H1 (cell line): ENCODE measurements around the gene SNX25. TPM values are rescaled to one million over a fixed set of nuclear protein-coding genes. Genes with fewer than 3 reads are reported as not detected.

Source experiments
- CTCF ChIA-PET: fragments of 300-600 bp; sonication (Branson Sonifier 250); formaldehyde crosslinking; loops from one replicate; lab custom pipeline; 2021; ENCODE audit not compliant: partially characterized antibody; lab: Charles Lee
- POLR2A ChIA-PET: fragments of 300-600 bp; sonication (Branson Sonifier 250); formaldehyde crosslinking; loops from one replicate; lab custom pipeline; 2021; ENCODE audit warnings: inconsistent platforms; ENCODE audit not compliant: partially characterized antibody; lab: Charles Lee
- DNase-seq, 2 experiments: peaks; one replicate each; pipeline versions ENCODE4 v3.0.0 to v3.0.0-alpha.2; 2010 to 2022; ENCODE audit warnings: low spot score in 2 of 2, low read depth in 1 of 2, mixed read lengths in 1 of 2
- FAIRE-seq: peaks from 2 replicates; lab custom pipeline; 2011; peaks lifted over from hg19 to GRCh38; lab: Jason Lieb, UNC
- H2AFZ ChIP-seq: 2 replicates; pipeline ENCODE4 v1.8.1; 2012; ENCODE audit warnings: low read length, inconsistent platforms
- H2AK5ac ChIP-seq: 2 replicates; pipeline ENCODE4 v1.6.1; 2013; ENCODE audit warnings: low read depth, low read length
- H2BK120ac ChIP-seq: replicated peaks from 2 replicates; pipeline ENCODE3; 2013; ENCODE audit warnings: low read depth, low read length, inconsistent platforms
- H2BK12ac ChIP-seq: 2 replicates; pipeline ENCODE4 v1.6.1; 2013; ENCODE audit warnings: low read depth, low read length
- H2BK15ac ChIP-seq: 2 replicates; pipeline ENCODE4 v1.6.1; 2013; ENCODE audit warnings: low read length
- H2BK20ac ChIP-seq: 2 replicates; pipeline ENCODE4 v1.6.1; 2013; ENCODE audit warnings: low read length
- H2BK5ac ChIP-seq: 2 replicates; pipeline ENCODE4 v1.6.1; 2013; ENCODE audit warnings: low read depth, low read length
- H3K14ac ChIP-seq: 2 replicates; pipeline ENCODE4 v1.6.1; 2013; ENCODE audit warnings: inconsistent platforms; ENCODE audit not compliant: insufficient read length
- H3K18ac ChIP-seq: 2 replicates; pipeline ENCODE4 v1.6.1; 2013; ENCODE audit warnings: low read length; ENCODE audit errors: extremely low read depth
- H3K23ac ChIP-seq: 2 replicates; pipeline ENCODE4 v1.6.1; 2013; ENCODE audit warnings: inconsistent platforms; ENCODE audit not compliant: insufficient read length
- H3K23me2 ChIP-seq: 2 replicates; pipeline ENCODE4 v1.6.1; 2013; ENCODE audit warnings: low read depth, low read length
- H3K27ac ChIP-seq: 2 replicates; pipeline ENCODE4 v1.6.1; 2011; ENCODE audit warnings: low read depth, low read length, inconsistent platforms
- H3K27me3 ChIP-seq, 4 experiments: replicated peaks in 1 of 4; 1 replicate in 1 of 4; 2 replicates in 3 of 4; pipeline versions ENCODE4 v1.6.1 to v1.8.1; 2011 to 2013; ENCODE audit warnings: low read length in 3 of 4, mild to moderate bottlenecking in 3 of 4, inconsistent platforms in 2 of 4, mixed read lengths in 2 of 4, moderate library complexity in 1 of 4; ENCODE audit not compliant: control insufficient read depth in 3 of 4, insufficient read depth in 3 of 4; ENCODE audit errors: extremely low read depth in 1 of 4
- H3K36me3 ChIP-seq, 4 experiments: 2 replicates each; pipeline versions ENCODE4 v1.6.1 to v1.8.1; 2011 to 2013; ENCODE audit warnings: mild to moderate bottlenecking in 4 of 4, low read length in 3 of 4, moderate library complexity in 2 of 4, control low read depth in 1 of 4, inconsistent platforms in 1 of 4; ENCODE audit not compliant: insufficient read depth in 4 of 4, control insufficient read depth in 2 of 4
- H3K4ac ChIP-seq: replicated peaks from 2 replicates; pipeline ENCODE3; 2013; ENCODE audit warnings: low read length, low read depth, mixed read lengths, inconsistent platforms; ENCODE audit not compliant: insufficient read length
- H3K4me1 ChIP-seq, 4 experiments: replicated peaks in 1 of 4; 1 replicate in 1 of 4; 2 replicates in 3 of 4; pipeline versions ENCODE4 v1.6.1 to v1.8.1; 2011 to 2013; ENCODE audit warnings: low read length in 3 of 4, inconsistent platforms in 2 of 4, mixed read lengths in 1 of 4; ENCODE audit not compliant: insufficient read depth in 4 of 4, control insufficient read depth in 3 of 4
- H3K4me2 ChIP-seq, 2 experiments: 2 replicates each; pipeline versions ENCODE4 v1.6.1 to v1.8.1; 2011 to 2013; ENCODE audit warnings: low read depth in 2 of 2, low read length in 2 of 2, control low read depth in 1 of 2, inconsistent platforms in 1 of 2, mild to moderate bottlenecking in 1 of 2; ENCODE audit not compliant: insufficient read depth in 1 of 2
- H3K4me3 ChIP-seq, 4 experiments: fragments of 200-600, 300-600 bp in 1 of 4; sonication (generic), shearing (Covaris generic), sonication (Bioruptor Twin) in 1 of 4; 2 replicates each; pipeline versions ENCODE4 v1.5.1 to v1.8.1; 2011 to 2016; ENCODE audit warnings: low read length in 4 of 4, low read depth in 3 of 4, control low read depth in 2 of 4, inconsistent platforms in 2 of 4, mild to moderate bottlenecking in 2 of 4, mixed read lengths in 1 of 4, moderate library complexity in 1 of 4; ENCODE audit not compliant: insufficient read depth in 2 of 4; ENCODE audit errors: extremely low read depth in 1 of 4
- H3K56ac ChIP-seq: replicated peaks from 2 replicates; pipeline ENCODE3; 2013; ENCODE audit warnings: low read depth, mild to moderate bottlenecking, mixed read lengths, low read length, inconsistent platforms; ENCODE audit not compliant: insufficient read length
- H3K79me1 ChIP-seq: 2 replicates; pipeline ENCODE4 v1.6.1; 2013; ENCODE audit warnings: low read depth, low read length, control low read depth
- H3K79me2 ChIP-seq, 2 experiments: 2 replicates each; pipeline versions ENCODE4 v1.6.1 to v1.8.1; 2012 to 2013; ENCODE audit warnings: low read length in 2 of 2, mild to moderate bottlenecking in 2 of 2, inconsistent platforms in 1 of 2; ENCODE audit not compliant: insufficient read depth in 2 of 2, control insufficient read depth in 1 of 2
- H3K9ac ChIP-seq, 4 experiments: replicated peaks in 1 of 4; 1 replicate in 1 of 4; 2 replicates in 3 of 4; pipeline versions ENCODE4 v1.6.1 to v1.8.1; 2011 to 2013; ENCODE audit warnings: low read depth in 3 of 4, low read length in 3 of 4, control low read depth in 2 of 4, mild to moderate bottlenecking in 2 of 4, moderate library complexity in 2 of 4, inconsistent platforms in 1 of 4; ENCODE audit errors: extremely low read depth in 1 of 4
- H3K9me3 ChIP-seq, 2 experiments: 2 replicates each; pipeline versions ENCODE4 v1.6.1 to v1.8.1; 2012 to 2013; ENCODE audit warnings: mild to moderate bottlenecking in 2 of 2, moderate library complexity in 2 of 2, control low read depth in 1 of 2, inconsistent platforms in 1 of 2, low read depth in 1 of 2, low read length in 1 of 2, mixed read lengths in 1 of 2; ENCODE audit not compliant: insufficient read depth in 2 of 2
- H4K20me1 ChIP-seq, 2 experiments: replicated peaks in 1 of 2; 2 replicates each; pipeline versions ENCODE3 to v1.8.1; 2011 to 2013; ENCODE audit warnings: inconsistent platforms in 2 of 2, low read length in 2 of 2, mild to moderate bottlenecking in 1 of 2; ENCODE audit not compliant: insufficient read depth in 2 of 2, control insufficient read depth in 1 of 2
- H4K5ac ChIP-seq: 2 replicates; pipeline ENCODE4 v1.6.1; 2013; ENCODE audit warnings: low read length, low read depth, mixed read lengths, inconsistent platforms; ENCODE audit not compliant: insufficient read length
- H4K8ac ChIP-seq: 2 replicates; pipeline ENCODE4 v1.8.0; 2013; ENCODE audit warnings: mild to moderate bottlenecking, moderate library complexity, low read length, inconsistent platforms; ENCODE audit not compliant: insufficient read depth; ENCODE audit errors: extremely low read depth
- H4K91ac ChIP-seq: replicated peaks from 2 replicates; pipeline ENCODE3; 2013; ENCODE audit warnings: low read length, mixed read lengths, inconsistent platforms; ENCODE audit not compliant: insufficient read length
- CEBPB ChIP-seq: IDR thresholded peaks from 2 replicates; pipeline ENCODE4 v1.6.1; 2012; ENCODE audit warnings: low read depth, low read length
- EP300 ChIP-seq, 2 experiments: IDR thresholded peaks; 1 replicate in 1 of 2; 2 replicates in 1 of 2; pipeline ENCODE4 v1.6.1; 2011 to 2012; ENCODE audit warnings: low read depth in 2 of 2, low read length in 2 of 2, mild to moderate bottlenecking in 2 of 2, borderline replicate concordance in 1 of 2, inconsistent platforms in 1 of 2, moderate library complexity in 1 of 2
- FOSL1 ChIP-seq: IDR thresholded peaks from 2 replicates; pipeline ENCODE4 v1.6.1; 2011; ENCODE audit warnings: mild to moderate bottlenecking, low read depth, low read length, moderate library complexity; ENCODE audit not compliant: insufficient read depth
- JUND ChIP-seq: IDR thresholded peaks from 2 replicates; pipeline ENCODE4 v1.6.1; 2011; ENCODE audit warnings: mild to moderate bottlenecking, improper control_type of control experiment, low read length
- RNF2 ChIP-seq: fragments of 200-900, 300-1000 bp; sonication (generic); IDR thresholded peaks from 2 replicates; pipeline ENCODE4 v1.7.1; 2016; ENCODE audit warnings: borderline replicate concordance, low read depth, mild to moderate bottlenecking, antibody characterized with exemption, low read length; ENCODE audit not compliant: poor library complexity, severe bottlenecking; ENCODE audit errors: missing control alignments
- SP1 ChIP-seq: IDR thresholded peaks from 2 replicates; pipeline ENCODE4 v1.6.1; 2011; ENCODE audit warnings: low read depth, low read length
- SP4 ChIP-seq: IDR thresholded peaks from 2 replicates; pipeline ENCODE4 v1.6.1; 2012; ENCODE audit warnings: low read length, inconsistent platforms
- TCF12 ChIP-seq: IDR thresholded peaks from 2 replicates; pipeline ENCODE4 v1.6.1; 2011; ENCODE audit warnings: low read depth, mild to moderate bottlenecking, low read length
- WGBS, 2 experiments: shearing (Covaris generic) in 1 of 2; methylation state at CpG; one replicate each; pipeline versions ENCODE4 v1.1.6 to v1.1.7; 2013 to 2015; ENCODE audit warnings: low lambda C conversion rate in 2 of 2, mixed read lengths in 2 of 2, inconsistent platforms in 1 of 2, low coverage in 1 of 2, missing lambda C conversion rate in 1 of 2; ENCODE audit not compliant: insufficient replicate concordance in 2 of 2, insufficient coverage in 1 of 2, insufficient read length in 1 of 2; ENCODE audit errors: extremely low coverage in 1 of 2, missing lambda C conversion rate in 1 of 2; 5-methylcytosine and 5-hydroxymethylcytosine counted together
- polyA plus RNA-seq, 7 experiments: library from polyadenylated mRNA; depleted of rRNA in 3 of 7; stranded (reverse) in 5 of 7; unstranded in 2 of 7; fragments of >200 nt in 5 of 7; fragments of 200-250 nt in 2 of 7; gene quantifications; 1 replicate in 5 of 7; 2 replicates in 1 of 7; 4 replicates in 1 of 7; pipeline versions ENCODE4 v1.2.1 to v1.2.3, GENCODE V29; 2011 to 2013; ENCODE audit warnings: missing spikeins in 2 of 7, mixed read lengths in 2 of 7
- total RNA-seq: library from RNA; stranded (reverse); fragmentation: NEBNext Ultra II Directional; extraction: Animal tissue kit (Norgen Biotek cat#: 25700); gene quantifications from 2 replicates; pipeline ENCODE4 v1.2.1, GENCODE V29; 2021

Gene SNX25
- total and polyA plus RNA-seq, 2 of the 8 experiments (the other 6 are each of a cell fraction or from before 2014, with no cell fraction given) = 5.4 to 19.9 TPM

- POLR2A ChIA-PET = interaction anchor here (1.2 to 5.5 kb wide), 2 partner anchors 13 to 19 kb away, joined by 4 to 25 read pairs; partner anchors contain the start of genes ANKRD37 and LRP2BP
- Histone ChIP-seq H3K14ac (no peak overlapping the region), H2BK12ac (no peak overlapping the region), H3K4ac (no peak overlapping the region), H4K5ac (no peak overlapping the region), H2AFZ (no peak overlapping the region), H4K91ac (no peak overlapping the region), H3K56ac (no peak overlapping the region), H2BK120ac (no peak overlapping the region), H3K4me3 (no peak overlapping the region), H3K79me2 (no peaks in the 10 kb centered on the region), H2BK5ac (no peak overlapping the region), H3K36me3 (peaks cover 0 to 4% (median 0%) of the 10 kb centered on the region in 4 experiments; a peak in 1 of 8 replicates), H2BK20ac (no peak overlapping the region), H3K9ac (no peak overlapping the region), H3K4me1 (peaks cover 0 to 3% (median 0%) of the 10 kb centered on the region in 4 experiments; a peak in 1 of 7 replicates), H3K23ac (no peak overlapping the region), H3K18ac (no peak overlapping the region), H2AK5ac (no peak overlapping the region), H2BK15ac (no peak overlapping the region), H3K27me3 (no peaks in the 10 kb centered on the region), H3K4me2 (no peak overlapping the region), H4K20me1 (no peaks in the 10 kb centered on the region), H3K9me3 (peaks cover 0 to 7% of the 10 kb centered on the region in 2 experiments; a peak in 1 of 4 replicates), H3K23me2 (no peaks in the 10 kb centered on the region; the same call in 1 of the 2 replicates)
- WGBS, 2 experiments = 85% methylated on average over 2 of the region's 2 CpGs; no CpG with 5 or more reads in 1 of the 2 experiments
- no peak for FAIRE-seq
- CTCF ChIA-PET = interaction anchor here (1.0 kb wide), 1 partner anchor 242 kb away, joined by 3 read pairs; no protein-coding TSS in a partner anchor
- no peak for DNase-seq
- TF ChIP-seq CEBPB (no peak), SP4 (no peak), FOSL1 (no peak), EP300 (IDR thresholded peaks at IDR 0.05; ENCODE audit: borderline replicate concordance in 1 of 2, low read depth in 2 of 2, low read length in 2 of 2) (no peak), SP1 (no peak), JUND (no peak), TCF12 (no peak), RNF2 (no peak)
- TF ChIP-seq, all 59 proteins: peak for 0
- H3K79me1 ChIP-seq = no peaks in the 10 kb centered on the region
- H3K27ac ChIP-seq = no peak overlapping the region
- no peak overlapping the region for H4K8ac ChIP-seq
Measured at GRCh38 chr4:185384061-185384460, 174.7 kb downstream of the SNX25 start.
